ENCODE results near the gene NPTX1.
A peak's percentile ranks its signal among the peaks of the same experiment; 100 is the strongest.

NPTX1 gene

DNA sequence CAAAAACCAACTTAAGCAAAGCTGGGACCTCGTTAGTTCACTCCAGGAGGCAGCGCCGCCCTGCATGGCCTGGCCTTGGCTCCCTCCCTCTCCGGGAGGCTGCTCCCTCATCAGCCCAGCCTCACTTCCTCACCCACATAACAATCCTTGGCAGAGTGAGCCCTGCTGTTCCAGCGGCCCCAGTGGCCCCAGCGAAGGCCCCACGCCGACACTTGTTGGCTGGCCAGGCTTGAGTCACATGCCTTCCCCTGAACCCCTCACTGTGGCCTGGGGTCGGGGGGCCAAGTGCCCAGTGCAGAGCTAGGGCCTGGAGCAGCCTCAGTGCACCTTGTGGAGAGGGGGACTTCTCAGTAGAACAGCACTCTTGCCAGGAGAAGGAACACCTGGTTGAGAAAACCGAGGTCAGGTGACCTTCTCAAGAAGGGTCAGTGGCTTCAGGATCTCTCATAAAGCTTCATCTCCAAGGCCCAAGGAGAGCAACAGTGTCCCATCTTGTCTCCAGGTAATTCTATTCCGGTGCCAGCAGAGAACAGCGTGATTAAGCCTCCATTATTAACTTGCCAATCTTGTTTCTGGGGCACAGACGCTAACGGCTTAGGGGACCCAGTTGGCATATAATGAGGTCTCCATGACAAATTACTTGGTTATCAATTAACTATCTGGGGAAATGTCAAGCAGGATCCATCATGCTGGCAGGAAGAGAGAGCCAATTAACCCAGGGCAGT is 34.6 kb downstream of the NPTX1 start:
- DNase-seq, result no peak

- no peak for DNase-seq
Measured at GRCh38 chr17:80441133-80441578, 35.3 kb downstream of the NPTX1 start.

GRCh38 chr17:80439499-80439898 is 36.9 kb downstream of the NPTX1 start:
- DNase-seq, result no peak

DNA sequence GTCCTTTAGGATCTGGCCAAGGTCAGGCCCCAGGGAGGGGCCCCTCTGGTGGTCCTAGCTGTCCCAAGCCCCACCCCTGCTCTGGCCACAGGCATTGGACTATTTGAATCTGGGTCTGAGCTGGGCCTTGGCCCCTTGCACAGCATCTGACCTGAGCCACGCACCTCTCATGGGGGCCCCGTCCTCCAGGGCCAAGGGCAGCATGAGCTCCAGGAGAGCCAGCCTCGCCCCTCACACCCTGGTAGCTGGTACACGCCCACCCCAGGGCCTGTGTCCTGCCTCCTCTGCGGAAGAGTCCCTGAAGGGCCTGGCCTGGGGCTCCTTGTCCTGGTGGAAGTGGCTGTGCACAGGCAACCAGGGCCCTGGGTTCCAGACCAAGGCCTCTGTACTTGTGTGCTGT is 37.6 kb downstream of the NPTX1 start:
- no peak for DNase-seq

DNA sequence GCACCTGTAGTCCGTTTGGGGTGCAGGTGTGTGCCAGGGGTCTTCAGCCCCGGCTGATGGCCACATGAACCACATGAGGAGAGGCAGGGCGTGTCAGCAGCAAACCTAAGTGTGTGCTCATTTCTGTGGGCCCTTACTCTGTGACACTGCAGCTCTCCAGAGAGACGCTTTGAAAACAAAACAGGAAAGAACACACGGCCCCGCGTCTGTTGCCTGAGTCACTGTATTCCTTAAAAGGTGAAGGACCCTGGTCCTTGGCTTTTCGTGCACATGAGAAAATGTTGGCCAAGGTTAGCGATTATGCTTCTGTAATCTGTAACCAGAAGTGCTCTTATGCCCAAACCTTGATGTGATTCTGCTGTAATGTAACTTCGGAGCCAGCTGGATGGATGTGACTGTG is 38.9 kb downstream of the NPTX1 start:
- DNase-seq, result no peak

DNA sequence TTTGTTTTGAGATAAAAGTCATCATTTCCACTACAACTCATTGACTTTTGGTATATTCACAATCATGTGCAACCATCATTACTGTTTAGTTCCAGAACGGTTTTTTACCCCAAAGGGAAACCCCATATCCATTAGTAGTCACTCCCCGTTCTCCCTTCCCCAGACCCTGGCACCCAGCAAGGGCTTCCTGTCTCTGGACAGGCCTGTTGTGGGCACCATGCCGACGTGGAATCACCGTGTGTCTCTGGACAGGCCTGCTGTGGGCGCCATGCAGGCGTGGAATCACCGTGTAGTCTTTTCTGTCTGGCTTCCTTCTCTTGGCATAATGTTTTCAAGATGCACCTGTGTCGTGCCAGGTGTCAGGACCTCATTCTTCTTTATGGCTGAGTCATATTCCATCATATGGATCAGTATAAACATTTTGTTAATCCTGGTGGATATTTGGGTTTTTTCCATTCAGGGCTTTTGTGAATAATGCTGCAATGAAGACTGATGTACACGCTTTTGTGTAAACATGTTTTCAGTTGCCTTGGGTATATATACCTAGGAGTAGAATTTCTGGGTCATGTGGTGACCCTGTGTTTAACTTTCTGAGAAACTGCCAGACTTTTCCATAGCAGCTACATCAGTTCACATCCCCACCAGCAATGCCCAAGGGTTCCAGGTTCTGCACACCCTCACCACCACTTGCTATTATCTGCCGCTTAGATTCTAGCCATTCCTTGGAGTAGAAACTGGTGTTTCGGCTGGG is 42.3 kb downstream of the NPTX1 start:
- no peak for DNase-seq

GRCh38 chr17:80432961-80433550 is 43.4 kb downstream of the NPTX1 start:
- DNase-seq, result no peak

DNA sequence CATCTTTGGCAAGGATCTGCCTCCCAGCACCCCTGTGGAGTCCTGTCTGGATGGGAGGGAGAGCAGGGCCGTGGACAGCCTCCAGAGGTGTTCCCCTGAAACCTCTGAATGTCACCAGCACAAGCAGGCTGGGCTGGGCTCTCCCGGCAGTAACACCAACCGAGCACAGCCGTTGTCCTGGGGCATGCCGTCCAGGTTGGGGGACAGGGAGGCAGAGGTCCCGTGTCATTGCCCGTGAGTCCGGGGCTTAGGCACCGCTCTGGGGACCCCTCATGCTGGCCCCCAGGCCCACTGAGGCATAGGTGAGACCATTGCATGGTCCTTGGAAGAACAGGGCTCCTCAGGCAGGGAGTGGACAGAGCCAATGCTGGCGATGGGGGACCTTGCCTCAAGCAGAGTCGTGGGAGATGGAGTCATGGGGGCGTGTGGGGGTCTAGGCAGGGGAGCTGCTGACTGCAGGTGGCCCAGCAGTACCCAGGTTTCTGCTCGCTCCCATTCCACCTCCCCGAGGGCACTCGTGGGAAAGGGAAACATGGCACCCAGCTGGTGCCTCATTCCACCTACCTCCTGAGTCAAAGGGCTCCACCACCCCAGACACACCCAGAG is 44.0 kb downstream of the NPTX1 start:
- no peak for DNase-seq

GRCh38 chr17:80431246-80432195 is 44.9 kb downstream of the NPTX1 start:
- no peak for DNase-seq

- DNase-seq, result no peak
Measured at GRCh38 chr17:80430446-80431245, 45.8 kb downstream of the NPTX1 start.

DNA sequence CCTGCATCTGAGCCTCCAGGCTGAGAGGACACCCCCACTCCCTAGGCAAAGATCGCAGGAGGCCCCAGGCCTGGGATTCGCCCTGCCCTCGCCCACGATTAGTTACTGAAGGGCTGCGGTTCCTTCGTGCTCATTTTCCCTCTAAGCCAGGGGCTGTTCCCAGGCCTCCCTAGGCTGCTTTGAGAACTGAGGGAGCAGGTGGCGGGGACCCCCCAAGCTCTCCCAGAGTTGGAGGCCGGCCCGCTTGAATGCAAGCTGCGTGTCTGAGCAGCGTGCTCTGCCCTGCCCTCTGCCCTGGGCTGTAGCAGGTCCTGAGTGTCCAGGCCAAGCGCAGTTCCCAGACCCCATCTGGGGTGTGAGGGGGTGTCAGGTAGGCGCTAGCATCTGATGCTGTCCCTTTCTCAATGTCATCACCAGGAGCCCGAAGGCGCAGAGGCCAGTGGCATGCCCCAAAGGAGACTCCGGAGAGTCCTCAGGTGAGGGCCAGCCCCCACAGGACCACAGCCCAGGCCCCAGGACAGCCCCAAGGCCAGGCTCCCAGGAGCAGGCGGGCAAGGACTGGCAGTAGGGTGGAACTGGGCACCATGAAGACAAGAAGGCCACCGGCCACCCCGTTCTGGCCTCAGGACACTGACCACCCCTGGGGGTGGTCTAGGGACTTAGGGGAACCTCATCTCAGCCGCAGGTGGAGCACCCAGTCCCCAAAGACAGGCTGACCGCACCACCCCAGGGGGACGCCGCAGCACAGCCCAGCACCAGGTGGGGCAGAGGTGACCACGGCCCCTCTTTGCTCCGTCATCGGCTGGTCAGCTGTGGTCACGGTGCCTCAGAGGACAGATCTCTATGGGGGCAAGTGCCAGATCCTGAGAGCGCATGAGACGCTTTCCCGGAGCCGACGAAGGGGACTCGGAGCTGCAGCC is 46.8 kb downstream of the NPTX1 start:
- no peak for DNase-seq

DNA sequence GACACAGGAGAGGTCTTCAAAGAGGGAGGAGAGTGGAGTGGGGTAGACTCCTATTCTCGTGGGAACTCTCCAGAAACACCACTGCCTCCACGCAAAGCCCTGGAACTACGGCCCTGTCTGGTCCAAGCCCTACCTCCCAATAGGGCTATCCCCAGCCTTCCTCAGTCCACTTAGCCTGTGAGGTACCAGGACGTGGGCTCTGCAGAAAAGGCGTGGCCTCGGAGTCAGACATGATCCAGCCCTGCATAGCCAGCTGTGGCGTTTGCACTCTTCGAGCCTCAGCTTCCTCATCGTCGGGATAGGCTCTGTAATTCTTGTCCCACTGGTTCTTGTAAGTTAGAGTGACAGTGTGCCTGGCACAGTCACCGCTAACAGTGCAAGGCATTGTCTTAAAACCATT is 47.6 kb downstream of the NPTX1 start:
- no peak for DNase-seq

DNA sequence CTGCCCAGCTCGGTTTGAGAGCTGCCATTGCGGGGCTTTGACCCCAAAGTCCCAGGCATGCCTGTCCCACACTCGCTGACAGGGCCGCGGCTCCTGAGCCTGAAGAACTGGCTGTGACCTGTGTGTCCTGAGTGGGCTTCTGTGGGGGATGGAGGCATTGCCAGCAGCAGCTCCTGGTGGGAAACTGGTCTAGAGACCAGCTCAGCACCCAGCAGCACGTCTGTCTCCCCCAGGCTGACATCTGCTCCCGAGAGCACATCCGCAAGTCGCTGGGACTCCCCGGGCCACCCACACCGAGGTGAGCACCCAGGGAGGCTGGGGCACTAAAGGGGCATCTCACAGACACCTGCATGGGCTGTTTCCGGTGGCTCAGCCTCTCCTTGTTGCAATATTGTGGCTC is 48.0 kb downstream of the NPTX1 start:
- DNase-seq, result no peak

DNA sequence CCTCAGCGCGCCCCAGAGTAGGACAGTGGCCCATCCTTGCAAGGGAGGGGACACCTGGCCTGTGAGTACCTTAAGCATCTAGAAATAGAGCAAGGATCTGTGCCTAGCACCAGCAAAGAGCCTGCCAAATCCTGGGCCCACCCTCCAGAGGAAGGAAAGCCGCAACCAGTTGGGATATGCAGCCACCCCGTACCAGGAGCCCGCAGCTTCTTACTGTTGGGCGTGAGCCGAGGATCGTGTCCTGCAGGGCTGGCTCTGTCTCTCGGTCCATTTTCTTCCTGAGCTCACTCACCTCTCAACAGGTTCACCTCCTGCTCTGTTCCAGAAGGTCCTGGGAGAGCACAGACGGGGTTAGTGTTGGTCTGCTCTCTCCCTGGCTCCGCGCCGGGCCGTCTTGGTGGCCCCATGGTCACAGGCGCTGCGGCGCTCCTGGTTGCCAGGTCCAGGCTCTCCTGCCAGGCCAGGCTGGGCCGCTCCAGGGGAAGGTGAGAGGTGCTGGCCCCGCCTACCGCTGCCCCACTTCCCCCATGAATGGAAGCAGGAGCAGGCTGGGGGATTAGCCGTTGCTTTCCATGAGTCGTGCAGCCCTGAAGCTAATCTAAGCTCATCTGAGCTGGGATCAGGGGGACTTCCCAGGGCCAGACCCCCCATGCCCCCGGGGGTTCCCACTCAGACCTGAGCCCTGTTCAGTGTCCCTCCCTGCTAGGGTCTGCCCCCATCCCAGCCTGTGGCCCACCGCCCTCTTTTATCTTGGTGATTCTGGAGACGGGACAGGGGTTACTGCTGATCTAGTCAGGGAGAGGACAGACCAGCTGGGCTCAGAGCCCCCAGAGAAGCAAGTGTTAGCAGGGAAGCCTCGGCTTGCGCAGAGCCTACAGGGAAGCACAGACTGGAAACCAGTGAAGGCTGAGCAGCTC is 48.8 kb downstream of the NPTX1 start:
- no peak for DNase-seq

DNA sequence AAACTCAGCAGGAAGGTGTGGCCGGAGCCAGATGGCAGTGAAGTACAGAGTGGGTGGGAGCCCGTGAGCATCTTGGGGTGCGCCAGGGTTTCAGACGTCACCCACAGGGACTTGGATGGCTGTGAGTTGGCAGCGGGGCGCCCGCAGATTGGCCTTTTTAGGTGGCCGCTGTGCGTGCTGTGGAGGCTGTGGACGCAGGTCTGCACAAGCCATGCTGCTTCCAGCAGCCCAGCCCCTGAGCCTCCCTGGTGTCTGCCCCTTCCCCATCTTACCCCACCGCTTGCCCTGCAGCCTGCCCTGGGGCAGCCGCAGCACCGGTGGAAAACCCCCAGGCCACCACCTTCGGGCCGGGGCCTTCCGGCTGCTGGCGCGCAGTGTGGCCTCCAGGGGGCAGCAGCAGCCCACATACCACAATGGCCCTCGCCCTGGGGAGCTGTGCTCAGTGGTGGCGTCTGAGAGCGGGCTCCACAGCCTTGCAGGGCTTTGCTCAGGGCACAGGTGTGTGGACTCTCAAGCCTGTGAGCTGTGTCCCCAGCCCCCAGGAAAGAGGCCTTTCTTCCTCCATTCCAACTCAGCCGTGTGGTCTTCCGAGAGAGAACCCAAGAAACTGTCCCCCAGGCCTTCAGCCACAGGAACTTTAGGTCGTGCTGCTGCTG is 49.6 kb downstream of the NPTX1 start:
- DNase-seq, result peak; percentile 78

GRCh38 chr17:80425835-80426426 is 50.5 kb downstream of the NPTX1 start:
- no peak for DNase-seq

GRCh38 chr17:80424878-80425765 is 51.3 kb downstream of the NPTX1 start:
- DNase-seq, result no peak
